ENCODE results near the gene ZFAND4. TPM values are rescaled to one million over a fixed set of nuclear protein-coding genes. Genes with fewer than 3 reads are reported as not detected.
"Not testable (repeated sequence)": the region's sequence is repeated elsewhere in the genome, so short reads cannot be mapped to it uniquely, and the experiment has no call there.

Gene ZFAND4
- total RNA-seq, 1 donor from 2014 or later: 2.1 TPM

- no peak for DNase-seq (ENCODE audit: low read depth in 2 of 2)
These were observed 82.7 kb downstream of the ZFAND4 start for GRCh38 chr10:45589868-45590267.

DNA sequence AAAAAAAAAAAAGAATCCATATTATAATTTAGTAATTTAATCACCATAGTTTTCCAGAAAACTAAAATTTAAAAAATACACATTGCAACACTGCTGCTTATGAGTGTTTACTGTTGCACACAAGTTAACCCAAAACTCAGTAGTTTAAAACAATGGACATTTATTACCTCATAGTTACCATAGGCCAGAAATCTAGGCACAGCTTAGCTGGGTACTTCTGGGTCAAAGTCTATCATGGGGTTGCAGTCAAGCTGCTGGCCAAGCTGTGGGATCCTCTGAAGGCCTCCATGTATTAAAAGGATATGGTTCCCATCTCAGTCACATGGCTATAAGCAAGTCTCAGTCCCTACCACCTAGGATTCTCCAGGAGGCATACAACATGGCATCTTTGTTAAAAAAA, 83.6 kb downstream of the ZFAND4 start:
- no peak for DNase-seq (ENCODE audit: low read depth in 2 of 2)

DNA sequence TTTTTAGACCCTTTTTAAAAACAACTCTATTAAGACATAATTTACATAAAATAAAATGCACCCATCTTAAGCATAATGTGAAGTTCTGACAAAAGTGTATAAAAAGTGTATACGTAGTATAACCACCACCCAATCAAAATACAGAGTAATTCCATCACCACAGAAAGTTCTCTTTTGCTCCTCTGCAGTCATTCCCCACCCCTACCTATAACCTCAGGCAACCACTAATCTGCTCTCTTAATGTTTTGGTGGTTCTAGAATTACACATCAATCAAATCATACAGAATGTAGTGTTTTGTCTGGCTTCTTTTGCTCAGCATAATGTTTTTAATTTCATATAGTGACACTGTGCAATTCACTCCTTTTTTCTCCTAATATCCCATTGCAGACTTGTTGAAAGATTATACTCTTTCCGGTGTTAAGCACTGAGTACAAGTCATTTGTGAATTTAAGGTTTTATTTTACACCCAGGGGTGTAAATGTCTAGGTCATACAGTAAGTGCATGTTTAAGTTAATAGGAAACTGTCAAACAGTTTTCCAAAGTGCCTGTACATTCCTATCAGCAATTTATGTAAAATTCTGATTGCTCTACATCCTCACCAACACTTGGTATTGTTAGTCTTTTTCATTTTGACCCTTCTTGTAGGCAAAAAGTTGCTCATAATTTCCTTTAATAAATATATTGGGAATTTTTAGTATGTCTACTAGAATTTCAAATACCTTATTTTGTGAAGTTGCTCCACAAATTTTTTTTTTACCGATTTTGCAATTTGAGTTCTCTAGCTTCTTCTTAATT, 86.3 kb downstream of the ZFAND4 start:
- DNase-seq (ENCODE audit: low read depth in 2 of 2): no peak

- no peak for DNase-seq (ENCODE audit: low read depth in 2 of 2)
These were observed 87.4 kb downstream of the ZFAND4 start for GRCh38 chr10:45585131-45585530.

- no peak for DNase-seq (ENCODE audit: low read depth in 2 of 2)
These were observed 90.2 kb downstream of the ZFAND4 start for GRCh38 chr10:45582386-45582781.

DNA sequence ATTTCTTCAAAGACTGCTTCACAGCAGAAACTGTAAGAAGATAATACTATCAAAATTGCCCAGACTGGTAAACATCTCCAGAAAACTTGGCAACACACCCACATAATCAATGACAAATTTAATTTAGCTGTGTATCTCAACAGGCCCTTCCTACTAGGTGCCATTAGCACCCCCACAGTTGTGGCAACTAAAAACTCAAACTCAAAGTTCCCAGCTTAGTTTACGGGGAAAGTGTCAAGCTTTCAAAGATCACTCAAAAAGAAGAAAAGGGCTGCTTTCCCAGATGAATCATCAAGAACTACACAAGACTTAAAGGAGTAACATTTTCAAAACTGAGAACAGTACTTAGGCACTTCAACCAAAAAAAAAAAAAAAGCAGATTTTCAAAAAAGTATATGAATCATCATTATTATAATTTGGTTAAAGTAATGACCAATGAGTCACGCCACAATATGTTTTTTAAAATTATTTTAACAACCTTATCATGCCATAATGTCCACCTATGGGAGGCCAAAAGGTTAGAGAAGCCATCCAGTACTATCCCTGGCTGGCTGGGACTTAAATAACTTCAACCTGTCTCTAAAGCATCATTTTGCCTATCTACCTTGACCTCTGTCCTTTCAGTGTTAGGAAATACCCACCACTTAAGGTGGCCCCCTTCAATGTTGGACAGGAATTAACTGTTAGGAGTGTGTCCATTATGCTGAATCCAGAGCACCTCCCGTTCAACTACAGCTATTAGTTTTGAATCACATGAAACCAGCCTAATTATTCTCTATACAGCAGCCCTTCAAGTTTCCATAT, 90.8 kb downstream of the ZFAND4 start:
- DNase-seq (ENCODE audit: low read depth in 2 of 2): no peak

- no peak for DNase-seq (ENCODE audit: low read depth in 2 of 2)
These were observed 91.4 kb downstream of the ZFAND4 start for GRCh38 chr10:45581216-45581549.

DNA sequence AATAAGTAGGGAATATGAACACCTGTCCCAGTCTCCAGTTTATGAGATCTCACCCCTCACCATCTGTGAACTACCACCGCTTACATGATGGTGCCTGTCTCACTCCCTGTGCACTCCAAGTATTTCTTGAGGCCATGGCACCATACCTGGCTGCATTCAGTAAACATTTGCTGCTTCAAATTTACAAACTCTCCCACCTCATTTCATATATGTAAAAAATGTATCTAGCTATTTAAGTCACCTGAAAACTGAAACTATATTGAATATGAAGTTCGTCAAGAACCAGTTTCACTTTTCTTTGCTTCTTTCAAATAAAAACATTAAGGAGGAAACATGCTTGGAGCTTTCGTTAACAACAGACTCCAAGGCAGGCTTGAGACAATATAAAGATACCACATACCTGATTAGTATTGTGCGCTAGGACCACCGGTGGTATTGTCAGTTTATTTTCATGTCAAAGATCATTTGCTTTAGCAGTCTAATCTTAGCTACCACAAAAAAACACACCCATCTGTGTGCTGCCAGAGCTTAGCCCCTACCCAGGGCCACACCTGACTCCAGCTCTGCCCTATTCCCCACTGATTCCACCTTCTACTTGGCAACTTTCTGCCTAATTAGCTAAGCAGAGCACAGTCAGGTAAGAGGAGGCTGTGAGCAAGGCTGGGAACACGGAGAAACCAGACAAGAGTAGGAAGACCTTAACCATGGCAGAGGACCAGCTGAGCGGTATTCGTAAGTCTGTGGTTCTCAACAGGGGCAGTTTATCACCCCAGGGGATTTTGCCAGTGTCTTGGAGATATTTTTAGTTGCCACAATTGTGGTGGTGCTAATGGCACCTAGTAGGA, 92.0 kb downstream of the ZFAND4 start:
- no peak for DNase-seq (ENCODE audit: low read depth in 2 of 2)

- no peak for DNase-seq (ENCODE audit: low read depth in 2 of 2)
These were observed 94.1 kb downstream of the ZFAND4 start for GRCh38 chr10:45578384-45578971.

- DNase-seq (ENCODE audit: low read depth in 2 of 2): no peak
These were observed 96.5 kb downstream of the ZFAND4 start for GRCh38 chr10:45575966-45576597.

DNA sequence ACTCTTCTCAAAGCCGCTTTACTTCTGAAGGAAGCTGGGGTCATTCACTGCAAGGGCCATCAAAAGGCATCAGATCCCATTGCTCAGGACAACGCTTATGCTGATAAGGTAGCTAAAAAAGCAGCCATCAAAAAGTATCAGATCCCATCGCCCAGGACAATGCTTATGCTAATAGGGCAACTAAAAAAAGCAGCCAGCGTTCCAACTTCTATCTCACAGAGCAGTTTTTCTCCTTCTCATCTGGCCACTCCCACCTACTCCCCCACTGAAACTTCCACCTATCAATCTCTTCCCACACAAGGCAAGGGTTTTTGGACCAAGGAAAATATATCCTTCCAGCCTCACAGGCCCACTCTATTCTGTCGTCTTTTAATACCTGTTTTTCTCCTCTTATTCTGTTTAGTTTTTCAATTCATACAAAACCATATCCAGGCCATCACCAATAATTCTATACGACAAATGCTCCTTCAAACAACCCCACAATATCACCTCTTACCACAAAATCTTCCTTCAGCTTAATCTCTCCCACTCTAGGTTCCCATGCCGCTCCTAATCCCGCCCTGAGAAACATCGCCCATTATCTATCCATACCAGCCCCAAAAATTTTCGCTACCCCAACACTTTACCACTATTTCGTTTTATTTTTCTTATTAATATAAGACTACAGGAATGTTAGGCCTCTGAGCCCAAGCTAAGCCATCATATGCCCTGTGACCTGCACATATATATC, 97.4 kb downstream of the ZFAND4 start:
- not testable (repeated sequence) for DNase-seq (ENCODE audit: low read depth in 2 of 2)

- DNase-seq (ENCODE audit: low read depth in 2 of 2): no peak
These were observed 103.1 kb downstream of the ZFAND4 start for GRCh38 chr10:45569471-45569870.

DNA sequence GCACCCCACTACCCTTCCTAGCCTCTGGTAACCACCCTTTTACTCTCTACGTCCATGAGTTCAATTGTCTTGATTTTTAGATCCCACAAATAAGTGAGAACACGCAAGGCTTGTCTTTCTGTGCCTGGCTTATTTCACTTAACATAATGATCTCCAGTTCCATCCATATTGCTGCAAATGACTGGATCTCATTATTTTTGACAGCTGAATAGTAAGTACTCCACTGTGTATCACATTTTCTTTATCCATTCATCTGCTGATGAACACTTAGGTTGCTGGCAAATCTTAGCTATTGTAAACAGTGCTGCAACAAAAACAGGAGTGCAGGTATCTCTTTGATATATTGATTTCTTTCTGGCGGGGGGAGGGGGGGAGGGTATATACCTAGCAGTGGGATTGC, 106.2 kb downstream of the ZFAND4 start:
- no peak for DNase-seq (ENCODE audit: low read depth in 2 of 2)

Other genes starting within 250 kb of the ZFAND4 start
- 24.5 and 26.6 TPM in 2 replicates for gene WASHC2C, start 54.5 kb upstream of the ZFAND4 start, total RNA-seq
- gene AGAP4, start 174.7 kb upstream of the ZFAND4 start, total RNA-seq: 1.8 and 2.8 TPM in 2 replicates